ENCODE data around the gene RIPOR3. TPM values are rescaled to one million over a fixed set of nuclear protein-coding genes. Genes with fewer than 3 reads are reported as not detected.
"Not testable (repeated sequence)": the region's sequence is repeated elsewhere in the genome, so short reads cannot be mapped to it uniquely, and the experiment has no call there.

RIPOR3 gene
- total RNA-seq, 2 experiments from 2014 or later = not detected

- H3K27me3 Mint-ChIP-seq = peaks cover 24% of the 10 kb centered on the region
- DNase-seq (no peak), ATAC-seq (no peak)
- H3K27ac Mint-ChIP-seq = no peak overlapping the region
- H3K36me3 Mint-ChIP-seq = no peaks in the 10 kb centered on the region
- H3K4me3 Mint-ChIP-seq = no peak overlapping the region
- CTCF ChIA-PET = interaction anchor here (1.1 kb wide), 1 partner anchor 82 kb away, joined by 3 read pairs; no protein-coding TSS in a partner anchor
- peaks cover 3% of the 10 kb centered on the region for H3K4me1 Mint-ChIP-seq
- H3K9me3 Mint-ChIP-seq (ENCODE audit: low read depth) = no peaks in the 10 kb centered on the region
Measured at GRCh38 chr20:50708845-50709635, 17.7 kb upstream of the RIPOR3 start.

GRCh38 chr20:50704971-50705370, 13.6 kb upstream of the RIPOR3 start:
- no peaks in the 10 kb centered on the region for H3K9me3 Mint-ChIP-seq (ENCODE audit: low read depth)
- CTCF ChIA-PET = interaction anchor here (1.0 kb wide), 1 partner anchor 41 kb away, joined by 3 read pairs; no protein-coding TSS in a partner anchor
- peaks cover 3% of the 10 kb centered on the region for H3K4me1 Mint-ChIP-seq
- H3K4me3 Mint-ChIP-seq = no peak overlapping the region
- no peak overlapping the region for H3K27ac Mint-ChIP-seq
- peak; percentile 42 for ATAC-seq
- no peak for DNase-seq
- H3K36me3 Mint-ChIP-seq = no peaks in the 10 kb centered on the region
- H3K27me3 Mint-ChIP-seq = peaks cover 30% of the 10 kb centered on the region

DNA sequence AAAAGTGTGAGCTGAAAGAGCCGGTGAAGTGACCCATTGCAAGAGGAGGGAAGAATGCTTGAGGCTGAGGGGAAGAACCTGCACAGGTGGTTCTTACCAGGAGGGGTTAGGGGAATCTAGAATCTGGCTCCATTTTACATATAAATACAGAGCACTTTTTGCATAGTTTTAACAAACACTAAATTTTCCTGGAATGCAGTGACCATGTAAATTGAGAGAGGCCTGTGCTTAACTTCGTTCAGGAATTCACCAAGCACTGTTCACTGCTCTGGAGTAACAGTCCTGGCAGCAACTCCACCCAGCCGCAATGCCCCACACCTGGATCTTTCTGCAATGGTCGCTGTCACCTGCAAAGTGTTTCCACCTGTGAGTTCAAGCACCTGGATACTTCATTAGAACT, 13.2 kb upstream of the RIPOR3 start:
- no peaks in the 10 kb centered on the region for H3K36me3 Mint-ChIP-seq
- peaks cover 31% of the 10 kb centered on the region for H3K27me3 Mint-ChIP-seq
- H3K4me3 Mint-ChIP-seq = no peak overlapping the region
- H3K9me3 Mint-ChIP-seq (ENCODE audit: low read depth) = no peaks in the 10 kb centered on the region
- DNase-seq = no peak
- ATAC-seq = no peak
- H3K4me1 Mint-ChIP-seq = peaks cover 3% of the 10 kb centered on the region
- no peak overlapping the region for H3K27ac Mint-ChIP-seq
- CTCF ChIA-PET = no interaction called here

GRCh38 chr20:50703651-50704438, 12.5 kb upstream of the RIPOR3 start:
- H3K9me3 Mint-ChIP-seq (ENCODE audit: low read depth); H3K27ac Mint-ChIP-seq; H3K4me1 Mint-ChIP-seq; H3K36me3 Mint-ChIP-seq; DNase-seq; H3K4me3 Mint-ChIP-seq; CTCF ChIA-PET; ATAC-seq: not testable (repeated sequence)
- peaks cover 31% of the 10 kb centered on the region for H3K27me3 Mint-ChIP-seq

DNA sequence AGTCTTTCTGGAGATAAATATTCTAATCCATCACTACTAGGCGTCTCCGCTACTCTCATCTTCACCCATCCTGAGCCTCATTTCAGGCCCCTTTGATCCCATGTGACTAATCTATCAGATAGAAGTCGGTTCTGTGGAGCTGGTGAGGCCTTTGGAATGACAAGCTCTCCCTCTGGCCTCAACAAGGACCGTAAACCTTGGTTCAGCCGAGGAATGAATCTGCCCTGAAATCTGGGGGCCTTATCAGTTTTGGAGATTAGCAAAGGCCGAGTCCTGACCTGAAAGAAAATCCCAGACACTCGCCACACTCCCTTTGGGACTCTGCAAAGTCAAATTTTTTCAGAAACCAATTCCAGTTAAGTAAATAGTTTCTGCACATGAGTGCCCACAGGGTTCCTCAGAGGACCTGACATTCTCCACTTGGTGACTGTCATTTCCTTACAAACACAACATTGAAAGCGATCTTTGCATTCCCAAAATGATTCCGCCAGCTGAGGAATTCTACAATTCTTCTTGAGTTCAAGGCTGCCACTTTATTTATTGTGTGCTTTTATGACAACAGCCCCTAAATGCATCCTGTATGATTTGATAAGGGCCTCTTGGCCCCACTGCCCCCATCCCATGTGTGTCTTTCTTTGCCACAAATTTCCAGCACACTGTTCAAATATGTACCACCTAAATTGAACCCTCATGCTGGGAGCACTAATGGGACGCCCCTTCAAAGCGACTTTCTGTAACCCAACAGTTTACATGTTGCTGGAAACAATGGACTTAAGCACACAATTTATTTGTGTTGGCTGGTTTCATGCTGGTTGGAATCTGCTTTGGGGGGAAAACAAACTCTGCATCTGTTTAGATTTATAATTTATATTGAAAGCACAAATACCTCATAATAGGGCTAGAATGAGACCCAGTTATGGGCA, 10.0 kb upstream of the RIPOR3 start:
- Mint-ChIP-seq H3K9me3 (ENCODE audit: low read depth) (no peaks in the 10 kb centered on the region), H3K4me1 (peaks cover 3% of the 10 kb centered on the region), H3K27me3 (peaks cover 29% of the 10 kb centered on the region), H3K4me3 (no peak overlapping the region), H3K36me3 (no peaks in the 10 kb centered on the region), H3K27ac (no peak overlapping the region)
- CTCF ChIA-PET = no interaction called here
- DNase-seq (no peak), ATAC-seq (no peak)

DNA sequence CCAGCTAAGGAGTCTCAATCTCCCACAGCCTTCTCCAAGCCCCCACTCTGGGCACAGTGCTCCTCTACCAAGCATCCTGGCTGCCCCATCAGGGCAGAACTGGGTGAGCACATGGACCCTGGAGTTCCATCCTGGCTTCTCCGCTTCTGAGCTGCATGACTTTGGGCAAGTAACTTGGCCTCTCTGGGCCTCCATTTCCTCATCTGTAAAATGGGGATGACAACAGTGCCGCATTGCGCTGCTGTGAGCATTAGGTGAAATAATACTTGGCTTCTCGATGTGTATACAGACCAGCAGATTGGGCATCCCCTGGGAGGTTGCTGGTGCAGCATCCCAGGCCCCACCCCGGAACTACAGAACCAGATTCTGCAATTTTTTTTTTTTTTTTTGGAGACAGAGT, 8.3 kb upstream of the RIPOR3 start:
- Mint-ChIP-seq H3K4me1 (no peaks in the 10 kb centered on the region), H3K36me3 (no peaks in the 10 kb centered on the region), H3K27me3 (peaks cover 33% of the 10 kb centered on the region), H3K4me3 (no peak overlapping the region), H3K27ac (no peak overlapping the region), H3K9me3 (ENCODE audit: low read depth) (no peaks in the 10 kb centered on the region)
- ATAC-seq = no peak
- DNase-seq = no peak
- CTCF ChIA-PET = no interaction called here

DNA sequence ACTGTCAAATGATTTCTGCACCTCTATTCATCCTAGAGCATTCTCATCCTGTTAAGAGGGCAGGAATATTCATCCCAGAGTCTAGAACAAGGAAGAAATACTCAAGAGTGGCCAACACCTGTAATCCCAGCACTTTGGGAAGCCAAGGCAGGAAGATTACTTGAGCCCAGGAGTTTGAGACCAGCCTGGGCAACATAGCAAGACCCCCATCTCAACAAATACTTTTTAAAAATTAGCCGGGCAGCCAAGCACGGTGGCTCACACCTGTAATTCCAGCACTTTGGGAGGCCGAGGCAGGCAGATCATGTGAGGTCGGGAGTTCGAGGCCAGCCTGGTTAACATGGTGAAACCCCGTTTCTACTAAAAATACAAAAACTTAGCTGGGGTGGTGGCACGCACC, 6.9 kb upstream of the RIPOR3 start:
- H3K36me3 Mint-ChIP-seq; CTCF ChIA-PET; H3K4me1 Mint-ChIP-seq; ATAC-seq; H3K9me3 Mint-ChIP-seq (ENCODE audit: low read depth); H3K4me3 Mint-ChIP-seq; DNase-seq; H3K27ac Mint-ChIP-seq: not testable (repeated sequence)
- peaks cover 34% of the 10 kb centered on the region for H3K27me3 Mint-ChIP-seq

DNA sequence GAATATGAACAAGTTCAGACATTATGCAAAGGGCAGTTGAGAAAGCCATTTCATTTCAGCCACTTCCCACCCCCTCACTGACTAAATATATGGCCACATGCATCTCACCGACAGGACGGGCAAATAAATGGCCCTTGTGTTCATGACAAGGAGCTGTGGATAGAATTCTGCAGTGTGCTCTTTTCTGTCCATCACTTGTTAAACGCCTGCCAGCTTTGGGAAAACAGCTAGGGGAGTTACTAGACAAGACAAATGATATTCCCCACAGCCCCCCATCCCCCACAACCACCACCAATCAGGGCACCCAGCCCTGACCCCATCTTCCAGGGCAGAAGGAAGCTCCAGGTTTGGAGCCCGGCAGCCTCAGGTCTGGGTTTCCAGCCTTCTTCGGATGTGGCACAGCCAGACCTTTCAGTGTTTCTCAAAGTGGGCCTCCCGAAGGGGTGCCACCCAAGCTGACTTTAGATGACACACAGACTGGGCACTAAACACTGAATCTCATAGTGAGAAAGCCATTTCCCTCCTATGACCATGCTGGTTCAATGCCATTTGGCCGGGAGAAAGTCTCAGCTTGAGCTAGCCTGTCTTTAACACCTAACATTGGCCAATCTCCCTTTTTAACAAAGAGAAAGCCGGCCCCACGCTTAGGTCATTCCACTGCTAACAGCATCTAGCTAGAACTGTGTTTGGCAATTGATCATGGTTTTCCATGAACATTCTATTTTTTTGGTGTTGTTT, 4.0 kb upstream of the RIPOR3 start:
- Mint-ChIP-seq H3K4me3 (no peak overlapping the region), H3K36me3 (no peaks in the 10 kb centered on the region), H3K27ac (no peak overlapping the region), H3K27me3 (peaks cover 44% of the 10 kb centered on the region), H3K4me1 (peaks cover 4% of the 10 kb centered on the region), H3K9me3 (ENCODE audit: low read depth) (no peaks in the 10 kb centered on the region)
- CTCF ChIA-PET = interaction anchor here (1.8 kb wide), 1 partner anchor 55 kb away, joined by 9 read pairs; no protein-coding TSS in a partner anchor
- ATAC-seq = no peak
- DNase-seq = no peak

GRCh38 chr20:50694379-50695134, 3.2 kb upstream of the RIPOR3 start:
- H3K9me3 Mint-ChIP-seq (ENCODE audit: low read depth) = no peaks in the 10 kb centered on the region
- DNase-seq (no peak), ATAC-seq (no peak)
- no peak overlapping the region for H3K4me3 Mint-ChIP-seq
- H3K36me3 Mint-ChIP-seq = no peaks in the 10 kb centered on the region
- CTCF ChIA-PET = interaction anchor here (0.6 kb wide), 1 partner anchor 67 kb away, joined by 5 read pairs; no protein-coding TSS in a partner anchor
- peaks cover 4% of the 10 kb centered on the region for H3K4me1 Mint-ChIP-seq
- no peak overlapping the region for H3K27ac Mint-ChIP-seq
- peaks cover 49% of the 10 kb centered on the region for H3K27me3 Mint-ChIP-seq

- CTCF ChIA-PET = no interaction called here
- peaks cover 4% of the 10 kb centered on the region for H3K4me1 Mint-ChIP-seq
- no peak overlapping the region for H3K27ac Mint-ChIP-seq
- peaks cover 56% of the 10 kb centered on the region for H3K27me3 Mint-ChIP-seq
- ATAC-seq (no peak), DNase-seq (no peak)
- no peak overlapping the region for H3K4me3 Mint-ChIP-seq
- no peaks in the 10 kb centered on the region for H3K9me3 Mint-ChIP-seq (ENCODE audit: low read depth)
- H3K36me3 Mint-ChIP-seq = no peaks in the 10 kb centered on the region
Measured at GRCh38 chr20:50693001-50693400, 1.7 kb upstream of the RIPOR3 start.

GRCh38 chr20:50692552-50692933, 1.2 kb upstream of the RIPOR3 start:
- CTCF ChIA-PET = no interaction called here
- Mint-ChIP-seq H3K36me3 (no peaks in the 10 kb centered on the region), H3K27ac (no peak overlapping the region), H3K4me1 (peaks cover 4% of the 10 kb centered on the region), H3K27me3 (peaks cover 56% of the 10 kb centered on the region), H3K4me3 (no peak overlapping the region), H3K9me3 (ENCODE audit: low read depth) (no peaks in the 10 kb centered on the region)
- no peak for ATAC-seq
- no peak for DNase-seq

All from activated CD8-positive, alpha-beta memory T cell treated with anti-CD3 and anti-CD28 coated beads, Interleukin-2, amount 10 ng/mL, durations not matched to agents 7 days and 5 days (primary cell).